OCI-LY1 (cell line): ENCODE measurements around the gene SLC22A3.
A peak's percentile ranks its signal among the peaks of the same experiment; 100 is the strongest.

Experiments
- H2AFZ ChIP-seq: fragments of 200-600 bp; sonication (generic), shearing (Covaris generic); 2 replicates; pipeline ENCODE4 v1.6.0; 2014; ENCODE audit warnings: antibody characterized with exemption, mild to moderate bottlenecking, low read length
- H3F3A ChIP-seq: fragments of 200-600 bp; sonication (generic), shearing (Covaris generic); 2 replicates; pipeline ENCODE4 v1.6.0; 2014; ENCODE audit warnings: mild to moderate bottlenecking, antibody characterized with exemption, low read length, moderate library complexity; ENCODE audit not compliant: insufficient read depth
- H3K27ac ChIP-seq: fragments of 200-600 bp; sonication (generic); 2 replicates; pipeline ENCODE4 v1.5.1; 2014; ENCODE audit warnings: low read length, mixed run types, mild to moderate bottlenecking, low read depth; ENCODE audit not compliant: poor library complexity, severe bottlenecking
- H3K27me3 ChIP-seq: fragments of 200-600 bp; sonication (generic); 2 replicates; pipeline ENCODE4 v1.6.0; 2014; ENCODE audit warnings: antibody characterized with exemption, mild to moderate bottlenecking, low read length, moderate library complexity; ENCODE audit not compliant: insufficient read depth
- H3K36me3 ChIP-seq: fragments of 200-600 bp; sonication (generic); 2 replicates; pipeline ENCODE4 v1.6.1; 2014; ENCODE audit warnings: mild to moderate bottlenecking, antibody characterized with exemption, low read length, moderate library complexity, mixed read lengths; ENCODE audit not compliant: insufficient read depth
- H3K4me1 ChIP-seq: fragments of 200-600 bp; sonication (generic); 2 replicates; pipeline ENCODE4 v1.5.1; 2014; ENCODE audit warnings: mild to moderate bottlenecking, low read length, moderate library complexity; ENCODE audit not compliant: insufficient read depth, severe bottlenecking
- H3K4me2 ChIP-seq: fragments of 200-600 bp; sonication (generic), shearing (Covaris generic); 2 replicates; pipeline ENCODE4 v1.6.1; 2014; ENCODE audit warnings: low read length
- H3K4me3 ChIP-seq: fragments of 200-600 bp; sonication (generic); 2 replicates; pipeline ENCODE4 v1.5.1; 2014; ENCODE audit warnings: low read length, low read depth, mild to moderate bottlenecking, mixed read lengths; ENCODE audit not compliant: poor library complexity, severe bottlenecking
- H3K79me2 ChIP-seq: fragments of 200-600 bp; shearing (Covaris generic); 2 replicates; pipeline ENCODE4 v1.6.1; 2016; ENCODE audit warnings: mixed run types, low read length, mixed read lengths; ENCODE audit not compliant: insufficient read depth
- H3K9ac ChIP-seq: fragments of 200-600 bp; sonication (generic), shearing (Covaris generic); 2 replicates; pipeline ENCODE4 v1.6.1; 2014; ENCODE audit warnings: mild to moderate bottlenecking, low read length, mixed read lengths
- H3K9me2 ChIP-seq: fragments of 200-600 bp; sonication (generic), shearing (Covaris generic); 2 replicates; pipeline ENCODE4 v1.6.1; 2014; ENCODE audit warnings: low read depth, mild to moderate bottlenecking, low read length, mixed read lengths
- H3K9me3 ChIP-seq: fragments of 200-600 bp; shearing (Covaris generic); 2 replicates; pipeline ENCODE4 v1.6.1; 2014; ENCODE audit warnings: low read length, mixed read lengths
- H4K20me1 ChIP-seq: fragments of 200-600 bp; sonication (generic), shearing (Covaris generic); 2 replicates; pipeline ENCODE4 v1.6.0; 2016; ENCODE audit warnings: mild to moderate bottlenecking, low read length; ENCODE audit not compliant: insufficient read depth
- EZH2 ChIP-seq: fragments of 200-600 bp; sonication (generic), shearing (Covaris generic); IDR thresholded peaks from 2 replicates; pipeline ENCODE4 v1.8.0; 2017; ENCODE audit warnings: borderline replicate concordance, mixed run types, mild to moderate bottlenecking, antibody characterized with exemption, low read length, moderate library complexity, mixed read lengths
- TF ChIP-seq, protein P1 (sequence below): fragments of 200-600 bp; sonication (generic), shearing (Covaris generic); IDR thresholded peaks from 2 replicates; pipeline ENCODE4 v1.5.1; 2017; ENCODE audit warnings: mild to moderate bottlenecking, antibody characterized with exemption, low read length, moderate library complexity, mixed read lengths

Gene SLC22A3

DNA sequence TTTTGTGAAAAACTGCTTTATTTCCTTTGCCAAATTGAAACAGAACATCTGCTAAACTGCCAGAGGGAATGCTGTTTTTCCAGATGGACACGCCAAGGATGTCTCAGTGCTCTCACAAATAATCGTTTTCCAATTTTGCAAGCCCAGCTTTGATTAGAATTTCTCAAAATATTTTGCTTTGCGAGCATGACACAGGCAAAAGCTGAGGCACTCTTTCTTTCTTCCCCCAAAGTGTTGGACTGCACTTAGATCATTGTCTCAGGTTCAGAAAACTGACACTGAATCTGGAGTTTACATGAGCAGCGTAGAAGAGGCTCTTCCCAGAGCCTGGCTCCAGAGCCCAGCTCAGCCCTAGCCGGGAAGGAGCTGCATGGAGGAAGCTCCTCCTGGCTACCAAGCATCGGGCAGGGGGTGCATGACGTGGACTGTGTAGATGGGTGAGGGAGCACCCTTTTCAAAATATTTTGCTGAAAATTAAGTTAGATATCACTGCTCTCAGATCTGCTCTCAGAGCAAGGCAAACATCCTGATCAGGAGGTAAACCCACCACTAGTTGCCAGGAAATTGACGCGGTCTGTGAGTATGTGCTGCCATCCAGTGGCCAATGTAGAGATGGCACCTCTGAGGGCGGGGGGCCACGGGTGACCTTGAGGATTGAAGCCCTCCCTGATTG, 107.5 kb downstream of the SLC22A3 start:
- Histone ChIP-seq H3K9me2 (no peaks in the 10 kb centered on the region), H3K4me3 (no peak overlapping the region), H3K36me3 (no peaks in the 10 kb centered on the region), H2AFZ (no peak overlapping the region), H3K9ac (no peak overlapping the region), H3K4me2 (no peak overlapping the region), H3K79me2 (no peaks in the 10 kb centered on the region), H3K27ac (no peak overlapping the region), H3K27me3 (no peaks in the 10 kb centered on the region; the same call in 1 of the 2 replicates), H3F3A (no peaks in the 10 kb centered on the region), H3K9me3 (no peaks in the 10 kb centered on the region), H4K20me1 (no peaks in the 10 kb centered on the region), H3K4me1 (no peaks in the 10 kb centered on the region)
- TF ChIP-seq, protein P1, sequence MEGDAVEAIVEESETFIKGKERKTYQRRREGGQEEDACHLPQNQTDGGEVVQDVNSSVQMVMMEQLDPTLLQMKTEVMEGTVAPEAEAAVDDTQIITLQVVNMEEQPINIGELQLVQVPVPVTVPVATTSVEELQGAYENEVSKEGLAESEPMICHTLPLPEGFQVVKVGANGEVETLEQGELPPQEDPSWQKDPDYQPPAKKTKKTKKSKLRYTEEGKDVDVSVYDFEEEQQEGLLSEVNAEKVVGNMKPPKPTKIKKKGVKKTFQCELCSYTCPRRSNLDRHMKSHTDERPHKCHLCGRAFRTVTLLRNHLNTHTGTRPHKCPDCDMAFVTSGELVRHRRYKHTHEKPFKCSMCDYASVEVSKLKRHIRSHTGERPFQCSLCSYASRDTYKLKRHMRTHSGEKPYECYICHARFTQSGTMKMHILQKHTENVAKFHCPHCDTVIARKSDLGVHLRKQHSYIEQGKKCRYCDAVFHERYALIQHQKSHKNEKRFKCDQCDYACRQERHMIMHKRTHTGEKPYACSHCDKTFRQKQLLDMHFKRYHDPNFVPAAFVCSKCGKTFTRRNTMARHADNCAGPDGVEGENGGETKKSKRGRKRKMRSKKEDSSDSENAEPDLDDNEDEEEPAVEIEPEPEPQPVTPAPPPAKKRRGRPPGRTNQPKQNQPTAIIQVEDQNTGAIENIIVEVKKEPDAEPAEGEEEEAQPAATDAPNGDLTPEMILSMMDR, result peak; percentile 97
- TF ChIP-seq EZH2, result no peak

DNA sequence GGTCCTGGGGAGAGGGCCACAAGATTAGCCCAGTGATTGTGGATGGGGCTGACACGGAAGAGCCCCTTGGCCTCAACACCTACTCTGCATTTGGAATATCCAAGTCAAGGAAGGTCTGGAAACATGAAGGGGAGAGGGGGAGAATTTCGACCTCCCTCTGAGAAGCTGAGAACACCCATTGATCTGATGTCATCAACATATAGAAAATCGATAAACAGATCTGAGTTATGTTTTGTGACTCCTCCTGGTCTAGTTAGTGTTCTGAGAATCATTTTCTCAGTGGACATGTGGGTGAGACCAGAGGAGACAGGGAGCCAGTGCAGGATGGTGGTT, 108.0 kb downstream of the SLC22A3 start:
- Histone ChIP-seq H3K27ac (no peak overlapping the region), H3K36me3 (no peaks in the 10 kb centered on the region), H2AFZ (no peak overlapping the region), H3K4me1 (no peaks in the 10 kb centered on the region), H3K79me2 (no peaks in the 10 kb centered on the region), H4K20me1 (no peaks in the 10 kb centered on the region), H3F3A (no peaks in the 10 kb centered on the region), H3K9ac (no peak overlapping the region), H3K9me3 (no peaks in the 10 kb centered on the region), H3K9me2 (no peaks in the 10 kb centered on the region), H3K4me3 (no peak overlapping the region), H3K27me3 (no peaks in the 10 kb centered on the region; the same call in 1 of the 2 replicates), H3K4me2 (no peak overlapping the region)
- no peak for TF ChIP-seq EZH2
- TF ChIP-seq, protein P1, result peak; percentile 38; the same call in 1 of the 2 replicates

DNA sequence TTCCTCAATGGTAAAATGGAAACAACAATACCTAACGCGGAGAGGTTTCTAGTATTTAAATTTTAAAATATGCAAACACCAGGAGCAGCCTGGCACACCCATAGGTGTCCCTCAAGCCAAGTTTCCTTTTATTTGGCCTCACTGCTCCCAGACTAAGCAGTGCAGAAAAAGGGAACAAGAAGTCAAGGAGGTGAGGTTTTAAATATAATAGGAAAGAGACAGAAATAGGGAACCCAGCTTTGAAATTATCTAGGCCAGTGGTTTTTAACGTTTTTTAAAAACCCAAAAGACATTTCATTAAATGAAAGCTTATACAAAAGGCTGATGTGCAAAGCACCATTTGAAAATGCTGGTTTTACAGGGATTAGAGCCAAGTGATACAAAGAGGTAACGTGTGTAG, 109.6 kb downstream of the SLC22A3 start:
- Histone ChIP-seq H2AFZ (no peak overlapping the region), H3K27ac (no peak overlapping the region), H3K36me3 (no peaks in the 10 kb centered on the region), H3K4me1 (no peaks in the 10 kb centered on the region), H3F3A (no peaks in the 10 kb centered on the region), H3K9me2 (no peaks in the 10 kb centered on the region), H3K9me3 (no peaks in the 10 kb centered on the region), H3K79me2 (no peaks in the 10 kb centered on the region), H3K9ac (no peak overlapping the region), H3K27me3 (no peaks in the 10 kb centered on the region; the same call in 1 of the 2 replicates), H3K4me2 (no peak overlapping the region), H3K4me3 (no peak overlapping the region), H4K20me1 (no peaks in the 10 kb centered on the region)
- TF ChIP-seq EZH2, result no peak
- TF ChIP-seq, protein P1, result no peak
